Measurements from ENCODE around the gene TMEM269.
"Not testable (repeated sequence)": the region's sequence is repeated elsewhere in the genome, so short reads cannot be mapped to it uniquely, and the experiment has no call there.

TMEM269 gene

DNA sequence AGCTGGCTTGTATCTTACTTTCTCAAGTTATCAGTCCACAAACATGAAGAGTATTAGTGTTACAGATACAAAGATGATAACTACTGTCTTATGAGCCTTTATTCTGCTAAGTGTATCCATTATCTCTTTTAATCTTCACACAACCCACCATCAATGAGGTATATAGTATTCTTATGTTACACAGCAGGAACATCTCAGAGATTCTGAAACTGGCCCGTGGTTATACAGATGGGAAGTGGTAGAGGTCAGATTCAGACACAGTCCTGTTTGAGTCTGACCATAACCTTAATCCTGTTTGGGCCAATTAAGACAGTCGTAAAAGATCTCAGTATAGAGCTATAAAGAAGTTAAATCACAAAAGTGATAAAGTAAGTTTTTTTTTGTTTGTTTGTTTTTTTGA, 5.1 kb upstream of the TMEM269 start:
- FAIRE-seq: no peak

DNA sequence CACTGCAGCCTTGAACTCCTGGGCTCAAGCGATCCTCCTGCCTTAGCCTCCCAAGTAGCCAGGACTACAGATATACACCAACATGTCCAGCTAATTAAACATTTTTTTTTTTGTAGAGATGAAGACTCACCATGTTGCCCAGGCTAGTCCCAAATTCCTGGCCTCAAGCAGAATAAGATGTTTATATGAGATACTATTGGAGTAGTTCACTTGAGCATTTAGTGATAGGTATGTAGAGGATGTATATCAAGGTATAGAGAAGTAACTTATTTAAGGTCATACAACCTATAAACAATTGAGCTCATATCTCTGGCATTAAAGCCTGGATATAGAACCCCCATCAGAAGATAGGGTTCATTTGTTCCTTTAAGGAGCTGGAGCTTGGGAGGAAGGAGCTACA, 4.6 kb upstream of the TMEM269 start:
- FAIRE-seq: no peak

DNA sequence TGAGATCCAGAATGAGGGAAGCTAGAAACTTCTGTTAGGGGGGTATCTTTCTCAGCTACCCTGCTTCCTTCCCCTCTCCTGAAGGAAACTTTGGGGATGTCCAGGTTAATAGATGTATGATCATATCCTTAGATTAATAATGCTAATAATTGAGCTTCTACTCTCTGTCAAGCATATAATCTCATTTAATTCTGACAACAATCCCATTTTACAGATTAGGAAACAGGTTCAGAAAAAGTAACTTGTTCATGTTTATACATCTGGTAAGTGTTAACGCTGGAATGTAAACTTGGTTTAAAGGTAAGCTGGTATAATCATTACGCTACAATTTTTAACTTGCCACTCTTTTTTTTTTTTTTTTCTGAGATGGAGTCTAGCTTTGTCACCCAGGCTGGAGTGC, 1.7 kb upstream of the TMEM269 start:
- FAIRE-seq: no peak

DNA sequence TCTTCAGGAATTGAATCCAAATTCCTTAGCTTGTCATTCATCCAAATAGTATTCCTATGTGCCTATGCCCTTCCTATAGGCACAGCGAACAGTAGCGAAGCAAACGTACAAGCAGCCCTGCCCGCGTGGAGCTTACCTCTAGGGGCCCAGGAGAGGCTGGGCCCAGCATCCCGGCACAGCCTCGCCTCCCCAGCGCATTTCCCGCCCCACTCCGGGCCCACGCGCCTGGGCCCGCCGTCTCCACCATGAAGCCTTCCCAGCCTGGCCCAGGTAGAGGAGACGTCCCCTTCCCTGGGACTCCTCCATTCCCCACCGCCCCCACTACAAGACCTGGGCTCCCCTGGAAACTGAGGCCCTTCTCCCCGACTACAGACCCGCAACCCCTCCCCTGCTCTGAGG, 245 bp upstream of the TMEM269 start:
- no peak for FAIRE-seq

DNA sequence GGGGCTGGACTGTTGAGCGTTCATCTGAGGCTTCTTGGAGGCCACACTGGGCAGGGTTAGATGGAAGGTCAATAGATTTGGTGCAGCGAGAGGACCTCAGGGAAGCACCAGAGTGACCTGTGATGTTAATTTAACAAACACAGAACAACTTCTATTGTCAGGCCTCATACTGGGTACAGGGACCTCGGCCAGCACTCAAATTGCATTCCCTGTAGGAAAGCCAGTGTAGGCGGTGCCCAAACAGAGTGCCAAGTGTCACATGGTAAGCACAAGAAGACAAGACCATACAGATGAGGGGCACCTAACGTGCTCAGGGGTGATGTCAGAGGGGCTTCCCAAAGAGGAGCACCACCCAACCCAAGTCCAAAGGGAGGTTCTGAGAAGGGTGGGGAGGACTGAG, 1.3 kb downstream of the TMEM269 start:
- no peak for FAIRE-seq

DNA sequence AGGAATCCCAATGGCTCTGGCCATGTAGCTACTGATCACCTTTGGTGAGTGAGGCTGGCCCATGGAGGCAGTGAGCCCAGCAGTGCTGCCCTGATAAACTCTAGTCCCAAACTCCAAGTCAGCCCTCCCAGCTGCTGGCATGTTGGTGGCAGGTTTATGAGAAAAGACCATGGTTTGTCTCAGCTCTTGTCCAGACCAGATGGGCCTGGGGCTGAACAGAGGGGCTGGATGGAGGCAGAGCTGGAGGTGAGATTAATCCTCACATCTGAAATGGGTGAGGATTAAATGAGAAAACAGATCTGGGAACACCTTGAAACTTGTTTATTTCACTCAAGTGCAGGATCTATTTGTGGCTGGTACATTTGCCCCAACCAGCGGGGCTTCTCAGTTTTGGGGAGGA, 3.2 kb downstream of the TMEM269 start:
- no peak for FAIRE-seq

DNA sequence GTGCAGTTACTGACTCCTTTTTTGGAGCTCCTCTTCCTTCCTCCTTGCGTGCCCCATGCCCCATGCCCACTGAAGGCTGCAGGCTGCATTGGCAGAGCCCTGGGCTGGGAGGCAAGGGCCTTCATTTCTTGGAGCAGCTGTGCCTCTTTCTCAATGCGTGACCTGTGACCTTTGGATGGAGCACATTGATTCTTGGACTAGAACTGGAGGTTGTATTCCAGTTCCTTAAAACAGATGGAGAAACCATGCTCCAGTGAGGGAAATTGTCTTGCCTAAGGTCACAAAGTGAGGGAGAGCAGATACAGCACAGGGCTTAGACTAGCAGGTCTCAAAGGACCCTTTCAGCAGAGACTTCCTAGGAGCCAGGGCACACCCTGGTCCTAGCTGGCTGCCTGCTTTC, 9.0 kb downstream of the TMEM269 start:
- no peak for FAIRE-seq

DNA sequence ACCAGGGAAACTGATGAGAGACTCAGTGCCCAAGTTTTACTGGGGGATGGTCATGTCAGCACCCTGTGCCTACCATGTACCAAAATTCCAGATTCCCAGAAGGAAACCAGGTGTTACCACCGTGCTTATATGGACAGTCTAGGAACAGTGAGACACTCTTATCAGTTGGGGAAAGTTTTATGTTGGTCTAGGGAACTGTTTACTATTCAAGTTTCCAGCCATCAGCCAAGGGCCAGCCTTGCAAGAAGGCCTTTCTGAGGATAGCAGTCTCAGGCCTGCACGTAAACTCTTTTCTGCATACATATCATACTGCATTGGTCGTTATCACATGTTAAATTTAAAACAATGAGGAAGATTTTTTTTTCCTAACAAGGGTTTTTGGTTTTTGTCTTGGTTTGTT, 12.6 kb downstream of the TMEM269 start:
- no peak for FAIRE-seq

DNA sequence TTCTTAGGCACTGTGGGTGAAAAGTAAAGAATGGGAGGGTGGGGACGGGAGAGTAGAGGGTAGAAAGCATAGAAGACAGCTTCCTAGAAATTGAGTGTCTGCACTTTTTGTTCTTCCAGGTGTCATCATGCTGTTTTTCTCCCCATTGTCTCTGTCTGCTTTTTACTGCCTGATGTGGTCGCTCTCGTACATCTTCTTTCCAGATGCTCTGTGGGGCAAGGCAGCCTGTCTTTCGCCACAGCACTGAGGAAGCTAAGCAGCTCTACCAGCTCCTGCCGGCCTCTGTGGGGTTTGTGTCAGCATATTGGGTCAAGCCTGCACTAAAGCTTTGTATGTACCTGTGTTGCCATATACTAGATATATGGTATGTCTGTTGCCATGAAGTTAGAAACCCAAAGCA, 13.2 kb downstream of the TMEM269 start:
- FAIRE-seq: no peak

DNA sequence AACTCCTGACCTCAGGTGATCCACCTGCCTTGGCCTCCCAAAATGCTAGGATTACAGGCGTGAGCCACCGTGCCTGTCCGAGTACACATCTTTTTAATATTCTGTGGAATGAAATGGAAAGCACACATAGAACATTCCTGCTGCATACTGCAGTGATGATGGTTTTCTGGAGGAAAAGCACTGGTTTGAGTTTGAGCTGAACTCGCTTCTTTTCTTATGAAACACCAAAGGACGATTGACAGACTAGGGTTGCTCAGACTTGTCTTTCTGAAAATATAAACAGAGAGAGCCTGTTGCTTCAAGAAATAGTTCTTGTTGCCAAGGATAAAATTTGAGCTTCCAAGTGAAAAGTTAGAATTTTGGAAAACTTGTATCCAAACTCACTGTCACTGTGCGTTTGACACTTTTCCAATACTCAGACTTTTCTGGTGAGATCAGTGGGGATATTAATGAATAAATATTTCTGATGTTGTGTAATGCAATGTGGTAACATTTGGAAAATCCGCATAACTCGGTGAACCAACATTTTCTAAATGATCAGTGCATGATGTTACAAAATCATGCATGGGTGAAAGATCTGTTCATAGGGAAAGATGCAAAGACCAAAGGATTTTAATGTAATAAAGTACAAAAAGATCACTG, 17.2 kb downstream of the TMEM269 start:
- FAIRE-seq: no peak

DNA sequence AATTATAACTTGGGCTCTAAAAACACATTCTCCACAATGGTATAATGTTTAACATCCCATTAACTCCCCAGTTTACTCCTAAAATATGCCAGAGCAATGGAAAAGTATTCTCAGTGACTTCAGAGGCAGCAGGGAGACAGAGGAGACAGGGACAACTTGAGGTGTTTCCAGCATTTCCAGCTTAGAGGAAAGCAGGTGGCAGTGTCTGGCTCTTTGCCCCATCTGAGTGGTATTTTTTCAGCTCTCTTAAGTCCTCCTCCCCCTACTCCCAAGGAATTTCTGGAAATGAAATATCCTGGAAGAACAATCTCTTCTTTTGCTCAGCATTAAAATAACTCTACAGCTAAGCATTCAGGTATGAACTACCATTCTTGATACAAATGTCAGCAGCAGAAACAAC, 21.4 kb downstream of the TMEM269 start:
- FAIRE-seq: no peak

DNA sequence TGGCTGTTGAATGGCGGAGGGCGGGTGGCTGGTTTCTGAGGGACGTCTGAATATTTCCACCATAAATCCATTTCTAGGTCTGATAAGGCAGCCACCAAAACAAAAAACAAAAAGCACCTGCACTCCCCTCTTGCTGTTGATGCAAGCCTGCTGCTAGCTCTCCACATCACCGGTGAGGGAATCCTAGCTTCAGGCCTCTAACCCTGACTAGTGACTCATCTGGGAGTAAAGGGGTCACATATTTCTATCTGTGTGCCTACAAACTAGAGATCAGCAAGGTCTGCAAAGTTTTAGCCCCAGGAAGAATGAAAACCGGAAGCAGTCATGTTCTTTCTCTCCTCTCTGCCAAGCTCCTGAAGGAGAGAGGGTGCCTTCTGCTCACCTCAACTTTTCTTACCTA, 21.8 kb downstream of the TMEM269 start:
- FAIRE-seq: no peak

DNA sequence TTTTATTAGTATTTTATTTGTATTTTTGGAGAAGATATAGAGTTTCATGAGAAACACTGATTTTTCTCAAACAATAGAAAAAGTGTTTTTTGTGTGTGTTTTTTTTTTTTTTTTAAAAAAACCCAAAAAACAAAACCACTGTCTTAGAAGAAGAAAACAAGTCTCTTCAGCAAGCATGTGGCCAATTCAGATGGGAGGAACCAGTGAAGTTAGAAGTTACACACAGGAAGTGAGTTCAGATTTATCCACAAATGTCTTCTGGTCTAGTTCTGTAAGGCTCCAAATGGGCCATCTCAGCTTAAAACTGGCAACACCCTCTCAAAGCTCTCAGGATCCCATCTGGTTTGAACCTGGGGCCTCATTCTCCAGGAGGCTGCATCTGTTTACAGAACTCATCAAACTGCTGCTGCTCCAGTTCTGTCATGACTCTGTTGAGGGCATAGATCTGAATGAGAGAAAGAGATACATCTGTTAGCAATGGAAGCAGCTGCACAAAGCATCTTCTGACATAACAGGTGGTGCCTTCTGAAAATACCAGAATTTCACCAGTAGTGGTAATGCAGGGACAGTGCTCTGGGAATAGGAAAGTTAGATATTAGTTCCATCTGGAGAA, 22.4 kb downstream of the TMEM269 start:
- FAIRE-seq: no peak

DNA sequence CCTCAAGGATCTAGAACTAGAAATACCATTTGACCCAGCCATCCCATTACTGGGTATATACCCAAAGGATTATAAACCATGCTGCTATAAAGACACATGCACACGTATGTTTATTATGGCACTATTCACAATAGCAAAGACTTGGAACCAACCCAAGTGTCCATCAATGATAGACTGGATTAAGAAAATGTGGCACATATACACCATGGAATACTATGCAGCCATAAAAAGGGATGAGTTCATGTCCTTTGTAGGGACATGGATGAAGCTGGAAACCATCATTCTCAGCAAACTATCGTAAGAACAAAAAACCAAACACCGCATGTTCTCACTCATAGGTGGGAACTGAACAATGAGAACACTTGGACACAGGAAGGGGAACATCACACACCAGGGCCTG, 30.0 kb downstream of the TMEM269 start:
- not testable (repeated sequence) for FAIRE-seq

DNA sequence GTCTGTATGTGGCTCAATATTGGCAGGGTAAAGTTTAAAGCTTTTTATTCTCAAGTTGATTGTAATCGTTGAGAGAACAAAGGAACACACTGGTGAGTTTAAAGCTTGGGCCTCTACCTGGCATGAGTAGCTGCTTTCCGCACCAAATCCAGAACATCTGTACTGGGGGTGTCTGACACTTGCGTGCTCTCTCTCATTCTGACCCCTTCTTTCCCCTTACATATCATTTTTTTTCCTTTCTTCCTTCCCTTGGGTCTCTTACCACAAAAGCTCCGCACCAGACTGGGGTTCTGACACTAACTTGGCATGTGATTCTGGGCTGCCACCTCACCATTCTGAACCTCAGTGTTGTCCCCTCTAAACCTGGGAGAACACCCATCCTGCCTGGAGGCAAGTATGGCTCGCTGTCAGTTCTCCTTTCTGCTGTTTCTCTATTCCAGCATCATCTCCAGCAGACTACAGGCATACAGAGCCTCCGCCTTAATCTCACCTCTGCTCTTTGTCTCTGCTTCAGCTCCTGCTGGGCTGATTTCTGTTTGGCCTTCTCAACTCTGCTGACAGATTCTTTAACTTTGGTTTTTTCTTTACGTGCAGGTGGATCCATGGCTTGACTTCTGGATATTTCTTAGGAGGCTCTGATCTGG, 31.3 kb downstream of the TMEM269 start:
- no peak for FAIRE-seq

DNA sequence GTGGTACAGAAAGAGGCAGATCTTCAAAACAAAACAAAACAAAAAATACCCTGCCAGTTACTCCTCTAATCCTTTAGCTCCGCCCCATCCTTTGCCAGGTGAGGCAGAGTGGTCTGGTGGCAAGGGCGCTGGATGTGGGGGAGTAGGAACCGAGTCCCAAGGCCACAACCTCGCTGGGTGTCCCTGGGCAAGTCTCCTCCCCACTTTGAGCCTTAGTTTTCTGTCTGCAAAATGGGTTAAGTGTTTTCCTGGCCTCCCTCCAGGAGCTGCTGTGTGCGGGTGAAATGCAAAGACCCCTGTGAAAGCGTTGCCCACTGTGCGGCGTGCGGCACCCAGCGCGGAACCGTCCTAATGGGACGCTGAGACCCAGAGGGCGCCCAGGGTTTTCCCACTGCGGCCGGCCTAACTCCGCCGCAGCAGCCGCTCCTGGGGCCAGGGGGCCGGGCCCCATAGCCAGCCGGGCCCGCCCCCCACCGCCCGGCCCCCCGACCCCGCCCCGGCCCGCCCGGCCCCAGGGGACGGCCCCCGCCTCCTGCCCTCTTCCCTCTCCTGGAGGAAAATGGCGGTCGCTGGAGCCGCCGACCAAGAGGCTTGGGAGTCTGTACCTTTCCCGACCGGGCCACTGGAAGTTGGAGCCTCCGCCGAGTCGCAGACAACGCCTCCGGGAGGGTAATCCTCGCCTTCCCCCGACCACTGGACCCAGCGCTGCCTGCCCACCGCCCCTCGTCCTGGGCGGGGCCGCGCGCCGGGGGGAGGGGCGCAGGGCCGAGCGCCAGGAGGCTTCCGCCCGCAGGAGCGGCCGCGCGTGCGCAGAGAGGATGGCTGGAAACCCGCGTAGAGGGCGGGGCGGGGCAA, 32.0 kb downstream of the TMEM269 start, which contains the start of the genes ERMAP and SVBP:
ERMAP (plus strand) TSS at position 538 of the 855 bp plus-strand sequence. CDS start 13,327 bp downstream, outside the sequence.
SVBP (minus strand) TSS at position 813 of the 855 bp plus-strand sequence. CDS start 853 bp downstream, outside the sequence.
- no peak for FAIRE-seq

DNA sequence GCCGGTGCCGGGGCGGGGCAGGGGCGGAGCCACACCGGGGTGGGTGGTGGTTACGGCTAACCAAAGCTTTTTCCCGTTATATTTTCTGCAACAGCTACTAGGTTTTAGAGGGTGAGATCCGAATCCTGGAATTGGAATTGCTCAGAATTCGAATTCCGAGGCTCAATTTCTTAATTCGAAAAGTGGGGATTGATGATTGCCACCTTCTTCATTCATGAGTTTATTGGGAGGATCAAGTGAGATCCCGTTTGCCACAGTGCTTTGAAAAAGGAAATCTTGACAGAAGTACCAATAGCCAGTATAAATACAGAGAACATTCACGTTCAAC, 32.6 kb downstream of the TMEM269 start:
- no peak for FAIRE-seq

DNA sequence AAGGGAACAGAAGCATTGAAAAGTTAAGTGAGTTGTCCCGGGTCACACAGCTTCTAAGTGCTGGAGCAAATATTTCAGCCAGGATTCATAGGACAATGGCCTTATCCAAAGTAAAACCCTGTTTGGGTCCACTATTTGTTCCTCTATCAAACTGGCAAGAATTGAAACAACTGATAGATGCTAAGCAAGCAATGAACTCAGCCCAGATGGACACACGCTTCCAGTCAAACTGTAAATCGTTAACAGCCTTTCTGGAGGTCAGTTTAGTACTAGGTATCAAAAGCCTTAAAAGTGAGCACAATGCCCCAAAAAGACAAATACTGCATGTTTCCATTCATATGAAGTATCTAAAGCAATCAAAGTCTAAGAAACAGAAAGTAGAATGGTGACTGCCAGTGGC, 33.2 kb downstream of the TMEM269 start:
- FAIRE-seq: no peak

DNA sequence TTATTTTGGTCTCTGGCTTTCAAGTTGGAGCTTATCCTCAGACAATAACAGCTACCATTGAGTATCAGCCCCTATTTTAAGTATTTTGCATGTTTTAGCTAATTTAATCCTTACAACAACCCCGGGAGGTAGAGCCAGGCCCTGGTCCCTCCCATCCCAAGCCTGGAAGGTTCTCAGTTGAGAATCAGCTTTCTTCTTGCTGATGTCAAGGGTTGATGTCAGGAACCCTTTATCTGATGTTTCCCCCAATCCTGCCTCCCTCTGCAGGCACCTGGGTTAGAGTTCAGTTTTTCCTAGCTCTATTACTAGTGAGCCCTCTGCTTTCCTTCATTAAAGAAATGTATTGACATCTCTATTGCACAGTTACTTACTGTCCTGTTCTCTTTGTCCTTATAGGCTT, 36.0 kb downstream of the TMEM269 start:
- FAIRE-seq: no peak

DNA sequence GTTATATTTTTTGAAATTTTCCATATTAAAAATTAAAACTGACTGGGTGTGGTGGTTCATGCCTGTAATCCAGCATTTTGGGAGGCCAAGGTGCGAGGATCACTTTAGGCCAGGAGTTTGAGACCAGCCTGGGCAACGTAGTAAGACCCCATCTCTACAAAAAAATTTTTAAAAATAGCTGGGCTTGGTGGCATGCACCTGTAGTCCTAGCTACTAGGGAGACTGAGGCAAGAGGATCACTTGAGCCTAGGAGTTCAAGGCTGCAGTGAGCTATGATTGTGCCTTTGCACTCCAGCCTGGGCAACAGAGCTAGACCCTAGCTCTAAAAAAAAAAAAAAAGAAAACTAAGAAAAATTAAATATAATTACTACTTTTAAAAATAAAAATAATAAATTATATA, 36.9 kb downstream of the TMEM269 start:
- peak; percentile 65 for FAIRE-seq

DNA sequence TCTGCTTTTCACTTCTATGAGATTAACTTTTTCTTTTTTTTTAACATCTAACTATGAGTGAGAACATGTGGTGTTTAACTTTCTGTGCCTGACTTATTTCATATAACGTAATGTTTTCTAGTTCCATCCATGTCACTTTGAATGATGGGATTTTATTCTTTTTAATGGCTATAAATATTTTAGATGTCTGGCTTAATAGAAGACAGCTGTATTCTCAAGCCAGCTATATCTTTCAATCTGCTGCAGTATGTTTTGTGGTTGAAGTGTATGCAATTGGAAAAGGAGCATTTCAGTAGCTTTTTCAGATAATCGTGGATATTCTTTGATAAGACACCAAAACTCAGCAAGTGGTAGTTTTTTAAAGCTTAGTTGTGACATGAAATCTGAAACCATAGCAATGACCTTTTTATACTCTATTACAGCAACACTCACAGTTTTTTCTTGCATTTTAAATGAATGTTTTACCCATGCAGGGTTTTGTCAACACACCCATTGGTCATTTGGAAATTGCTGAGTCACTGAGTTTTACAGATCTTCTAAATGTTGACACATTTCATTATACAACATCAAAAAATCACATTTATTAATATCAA, 38.1 kb downstream of the TMEM269 start:
- FAIRE-seq: no peak

DNA sequence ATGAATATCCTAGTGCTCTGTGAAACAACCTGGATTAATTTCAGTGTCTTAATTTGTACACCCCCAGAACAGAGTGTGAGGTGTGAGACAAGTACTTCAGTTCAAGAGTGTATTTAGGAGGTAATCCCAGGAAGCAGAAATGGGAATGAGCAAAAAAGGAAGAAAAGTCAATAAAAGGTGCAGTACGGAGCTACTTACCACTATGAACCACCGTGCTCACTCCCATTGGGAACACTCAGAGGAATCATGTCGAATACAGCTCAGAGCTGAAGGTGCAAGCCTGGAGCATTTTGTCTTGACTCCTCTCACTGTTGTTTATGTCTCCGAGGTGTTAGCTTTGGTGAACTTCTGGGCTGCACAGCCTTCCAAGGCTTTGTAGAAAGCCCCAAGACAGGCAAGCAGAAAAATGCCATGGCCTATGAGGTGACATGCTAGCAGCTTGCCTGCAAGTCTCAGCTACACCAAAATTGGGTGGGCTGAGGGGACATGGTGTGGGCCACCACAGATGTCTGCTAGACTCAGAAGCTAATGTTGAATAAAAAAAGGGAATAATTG, 39.8 kb downstream of the TMEM269 start:
- no peak for FAIRE-seq

Measured in A204.1 (cell line).